DOHH2 (cell line): ENCODE data around the gene MPDZ.

Experiments used
- H3F3A ChIP-seq: fragments of 200-600 bp; sonication (generic), shearing (Covaris generic); 2 replicates; pipeline ENCODE4 v1.6.0; 2016; ENCODE audit warnings: antibody characterized with exemption, mild to moderate bottlenecking; ENCODE audit not compliant: control insufficient read depth, insufficient read depth
- H3K27ac ChIP-seq: fragments of 200-600 bp; sonication (generic); 2 replicates; pipeline ENCODE4 v1.5.1; 2014; ENCODE audit warnings: low read depth, mild to moderate bottlenecking, low read length, moderate library complexity
- H3K27me3 ChIP-seq: fragments of 200-600 bp; sonication (generic); 2 replicates; pipeline ENCODE4 v1.6.1; 2014; ENCODE audit warnings: mild to moderate bottlenecking, low read length, mixed read lengths; ENCODE audit not compliant: control insufficient read depth
- H3K36me3 ChIP-seq: fragments of 200-600 bp; sonication (generic); 2 replicates; pipeline ENCODE4 v1.6.1; 2014; ENCODE audit warnings: mild to moderate bottlenecking, low read length, moderate library complexity, mixed read lengths; ENCODE audit not compliant: control insufficient read depth
- H3K4me1 ChIP-seq: fragments of 200-600 bp; sonication (generic); 2 replicates; pipeline ENCODE4 v1.6.1; 2014; ENCODE audit warnings: mild to moderate bottlenecking, low read length, mixed read lengths; ENCODE audit not compliant: control insufficient read depth
- H3K4me2 ChIP-seq: fragments of 200-600 bp; sonication (generic); 2 replicates; pipeline ENCODE4 v1.6.0; 2014; ENCODE audit warnings: mild to moderate bottlenecking, low read length, moderate library complexity
- H3K4me3 ChIP-seq: fragments of 200-600 bp; sonication (generic); 2 replicates; pipeline ENCODE4 v1.5.1; 2014; ENCODE audit warnings: mild to moderate bottlenecking, low read length, mixed read lengths
- H3K79me2 ChIP-seq: fragments of 200-600 bp; sonication (generic); 2 replicates; pipeline ENCODE4 v1.6.1; 2014; ENCODE audit warnings: mild to moderate bottlenecking, low read length, mixed read lengths; ENCODE audit not compliant: control insufficient read depth
- H3K9me2 ChIP-seq: fragments of 200-600 bp; sonication (generic); replicated peaks from 2 replicates; pipeline ENCODE4 v1.6.1; 2014; ENCODE audit warnings: mild to moderate bottlenecking, low read length, mixed read lengths; ENCODE audit not compliant: control insufficient read depth
- H3K9me3 ChIP-seq: fragments of 200-600 bp; sonication (generic); 2 replicates; pipeline ENCODE4 v1.6.1; 2014; ENCODE audit warnings: antibody characterized with exemption, low read length, mixed read lengths; ENCODE audit not compliant: control insufficient read depth, insufficient read depth
- H4K20me1 ChIP-seq: fragments of 200-600 bp; sonication (generic); 2 replicates; pipeline ENCODE4 v1.6.0; 2014; ENCODE audit warnings: low read depth, mild to moderate bottlenecking, antibody characterized with exemption, low read length, moderate library complexity; ENCODE audit not compliant: control insufficient read depth, insufficient read depth
- CTCF ChIP-seq: fragments of 200-600 bp; sonication (generic); IDR thresholded peaks from one replicate; pipeline ENCODE4 v1.5.1; 2014; ENCODE audit warnings: antibody characterized with exemption, mild to moderate bottlenecking, low read depth, low read length; ENCODE audit not compliant: poor library complexity, severe bottlenecking
- EZH2phosphoT487 ChIP-seq: fragments of 200-600 bp; sonication (generic); IDR thresholded peaks from 2 replicates; pipeline ENCODE4 v1.6.1; 2017; ENCODE audit warnings: borderline replicate concordance, mild to moderate bottlenecking, antibody characterized with exemption, low read length, moderate library complexity, mixed read lengths

MPDZ gene

GRCh38 chr9:13174906-13175639 is 104.4 kb downstream of the MPDZ start:
- Histone ChIP-seq H3K27me3 (no peaks in the 10 kb centered on the region), H3K4me1 (no peaks in the 10 kb centered on the region), H4K20me1 (no peaks in the 10 kb centered on the region), H3K4me3 (no peak overlapping the region), H3K36me3 (no peaks in the 10 kb centered on the region), H3K27ac (no peak overlapping the region), H3K4me2 (no peak overlapping the region), H3K79me2 (no peaks in the 10 kb centered on the region), H3F3A (no peaks in the 10 kb centered on the region), H3K9me2 (no peaks in the 10 kb centered on the region), H3K9me3 (no peaks in the 10 kb centered on the region)
- TF ChIP-seq EZH2phosphoT487: no peak
- TF ChIP-seq CTCF: no peak

GRCh38 chr9:13173553-13173952 is 105.9 kb downstream of the MPDZ start:
- no peak overlapping the region for H3K27ac ChIP-seq
- H3K9me3 ChIP-seq: no peaks in the 10 kb centered on the region
- H3K4me1 ChIP-seq: no peaks in the 10 kb centered on the region
- no peak for TF ChIP-seq CTCF
- no peak for TF ChIP-seq EZH2phosphoT487
- no peaks in the 10 kb centered on the region for H3K27me3 ChIP-seq
- no peaks in the 10 kb centered on the region for H3K79me2 ChIP-seq
- no peaks in the 10 kb centered on the region for H3F3A ChIP-seq
- H3K36me3 ChIP-seq: no peaks in the 10 kb centered on the region
- no peak overlapping the region for H3K4me3 ChIP-seq
- no peak overlapping the region for H3K4me2 ChIP-seq
- H4K20me1 ChIP-seq: no peaks in the 10 kb centered on the region
- H3K9me2 ChIP-seq: no peaks in the 10 kb centered on the region

GRCh38 chr9:13171261-13171660 is 108.2 kb downstream of the MPDZ start:
- Histone ChIP-seq H3K4me1 (no peaks in the 10 kb centered on the region), H4K20me1 (no peaks in the 10 kb centered on the region), H3K9me3 (no peaks in the 10 kb centered on the region), H3K4me2 (no peak overlapping the region), H3K4me3 (no peak overlapping the region), H3K79me2 (no peaks in the 10 kb centered on the region), H3K27me3 (no peaks in the 10 kb centered on the region), H3K9me2 (no peaks in the 10 kb centered on the region), H3F3A (no peaks in the 10 kb centered on the region), H3K27ac (no peak overlapping the region), H3K36me3 (no peaks in the 10 kb centered on the region)
- TF ChIP-seq EZH2phosphoT487 (no peak), CTCF (no peak)
